Stimulated activated naive B cell treated with anti-CD40 and anti-IgM and Interleukin-4, amounts not matched to agents 10 μg/mL and 1 μg/mL and 100 μg/mL, for 72 hours (primary cell): ENCODE results near the gene MRPS18A.

ENCODE experiments used
- ATAC-seq, 2 donors: fragments of 150-1000 bp; cut with Tn5 transposase; replicated peaks; 2 replicates each; pipeline ENCODE4 v1.10.0; 2021; ENCODE audit warnings: moderate library complexity in 1 of 2
- DNase-seq: peaks from one replicate; pipeline ENCODE4 v3.0.0; 2021
- H3K27ac Mint-ChIP-seq: one replicate; pipeline ENCODE4 v1.8.0; 2022; ENCODE audit warnings: mild to moderate bottlenecking, mixed read lengths
- H3K27me3 Mint-ChIP-seq, 2 donors: one replicate each; pipeline ENCODE4 v1.8.0; 2022; ENCODE audit warnings: mixed read lengths in 2 of 2
- H3K36me3 Mint-ChIP-seq, 2 donors: one replicate each; pipeline ENCODE4 v1.8.0; 2022; ENCODE audit warnings: mixed read lengths in 2 of 2, mild to moderate bottlenecking in 1 of 2
- H3K4me1 Mint-ChIP-seq, 2 donors: one replicate each; pipeline ENCODE4 v1.8.0; 2022; ENCODE audit warnings: mixed read lengths in 2 of 2, mild to moderate bottlenecking in 1 of 2
- H3K4me3 Mint-ChIP-seq, 2 donors: one replicate each; pipeline ENCODE4 v1.8.0; 2022; ENCODE audit warnings: mild to moderate bottlenecking in 2 of 2, mixed read lengths in 2 of 2, moderate library complexity in 1 of 2
- H3K9me3 Mint-ChIP-seq, 2 donors: one replicate each; pipeline ENCODE4 v1.8.0; 2022; ENCODE audit warnings: mixed read lengths in 2 of 2, mild to moderate bottlenecking in 1 of 2

MRPS18A gene

GRCh38 chr6:43676962-43677606, 10.5 kb downstream of the MRPS18A start:
- DNase-seq (no peak), ATAC-seq (no peak)
- Mint-ChIP-seq H3K27ac (no peak overlapping the region), H3K36me3 (peaks cover 38 to 51% of the 10 kb centered on the region in 2 donors), H3K4me3 (no peak overlapping the region), H3K9me3 (no peaks in the 10 kb centered on the region), H3K27me3 (no peaks in the 10 kb centered on the region), H3K4me1 (peaks cover 3 to 11% of the 10 kb centered on the region in 2 donors)

GRCh38 chr6:43674921-43675320, 12.7 kb downstream of the MRPS18A start:
- Mint-ChIP-seq H3K4me1 (peaks cover 2 to 13% of the 10 kb centered on the region in 2 donors), H3K9me3 (no peaks in the 10 kb centered on the region), H3K4me3 (no peak overlapping the region), H3K36me3 (peaks cover 37 to 57% of the 10 kb centered on the region in 2 donors), H3K27me3 (no peaks in the 10 kb centered on the region), H3K27ac (no peak overlapping the region)
- DNase-seq (no peak), ATAC-seq (no peak)

GRCh38 chr6:43674291-43674690, 13.3 kb downstream of the MRPS18A start:
- DNase-seq, result no peak
- Mint-ChIP-seq H3K9me3 (no peaks in the 10 kb centered on the region), H3K27ac (no peak overlapping the region), H3K4me3 (no peak overlapping the region), H3K27me3 (no peaks in the 10 kb centered on the region), H3K36me3 (peaks cover 37 to 52% of the 10 kb centered on the region in 2 donors), H3K4me1 (peaks cover 2 to 16% of the 10 kb centered on the region in 2 donors)
- no peak for ATAC-seq

- Mint-ChIP-seq H3K4me1 (peaks cover 2 to 16% of the 10 kb centered on the region in 2 donors), H3K4me3 (no peak overlapping the region), H3K9me3 (no peaks in the 10 kb centered on the region), H3K27ac (no peak overlapping the region), H3K36me3 (peaks cover 38 to 51% of the 10 kb centered on the region in 2 donors), H3K27me3 (no peaks in the 10 kb centered on the region)
- DNase-seq (no peak), ATAC-seq (no peak)
Measured at GRCh38 chr6:43673444-43674084, 14.0 kb downstream of the MRPS18A start.

- no peak overlapping the region for H3K4me3 Mint-ChIP-seq
- H3K27ac Mint-ChIP-seq, result no peak overlapping the region
- H3K9me3 Mint-ChIP-seq, result no peaks in the 10 kb centered on the region
- ATAC-seq (no peak), DNase-seq (no peak)
- H3K27me3 Mint-ChIP-seq, result no peaks in the 10 kb centered on the region
- peaks cover 16 to 31% of the 10 kb centered on the region in 2 donors for H3K4me1 Mint-ChIP-seq
- peaks cover 30 to 41% of the 10 kb centered on the region in 2 donors for H3K36me3 Mint-ChIP-seq
Measured at GRCh38 chr6:43671801-43672690, 15.5 kb downstream of the MRPS18A start.

GRCh38 chr6:43671011-43671800, 16.4 kb downstream of the MRPS18A start:
- ATAC-seq, result no peak
- no peaks in the 10 kb centered on the region for H3K9me3 Mint-ChIP-seq

GRCh38 chr6:43670623-43670986, 17.0 kb downstream of the MRPS18A start:
- peaks cover 18 to 34% of the 10 kb centered on the region in 2 donors for H3K4me1 Mint-ChIP-seq
- no peak overlapping the region for H3K27ac Mint-ChIP-seq
- no peaks in the 10 kb centered on the region for H3K9me3 Mint-ChIP-seq
- peaks cover 30 to 37% of the 10 kb centered on the region in 2 donors for H3K36me3 Mint-ChIP-seq
- ATAC-seq (no peak), DNase-seq (no peak)
- no peak overlapping the region for H3K4me3 Mint-ChIP-seq
- H3K27me3 Mint-ChIP-seq, result no peaks in the 10 kb centered on the region

More at GRCh38 chr6:43671011-43671800, 16.4 kb downstream of the MRPS18A start:
- H3K4me3 Mint-ChIP-seq, result no peak overlapping the region
- H3K36me3 Mint-ChIP-seq, result peaks cover 30 to 40% of the 10 kb centered on the region in 2 donors
- peaks cover 18 to 34% of the 10 kb centered on the region in 2 donors for H3K4me1 Mint-ChIP-seq
- DNase-seq, result no peak
- no peaks in the 10 kb centered on the region for H3K27me3 Mint-ChIP-seq
- H3K27ac Mint-ChIP-seq, result peak overlapping the region; percentile 22

GRCh38 chr6:43669922-43670622, 17.5 kb downstream of the MRPS18A start:
- H3K27ac Mint-ChIP-seq, result no peak overlapping the region
- H3K4me3 Mint-ChIP-seq, result no peak overlapping the region
- no peaks in the 10 kb centered on the region for H3K27me3 Mint-ChIP-seq
- peaks cover 29 to 32% of the 10 kb centered on the region in 2 donors for H3K36me3 Mint-ChIP-seq
- no peak for DNase-seq
- peaks cover 18 to 34% of the 10 kb centered on the region in 2 donors for H3K4me1 Mint-ChIP-seq
- peak; percentile 39 to 54 for ATAC-seq
- no peaks in the 10 kb centered on the region for H3K9me3 Mint-ChIP-seq

GRCh38 chr6:43669050-43669921, 18.3 kb downstream of the MRPS18A start:
- ATAC-seq, result no peak
- DNase-seq, result no peak

GRCh38 chr6:43668151-43669028, 19.2 kb downstream of the MRPS18A start:
- H3K36me3 Mint-ChIP-seq, result peaks cover 22 to 26% of the 10 kb centered on the region in 2 donors
- peak; percentile 59 to 63 for ATAC-seq
- peak overlapping the region; percentile 69 for H3K27ac Mint-ChIP-seq
- DNase-seq, result no peak
- peak overlapping the region in 1 of 2 donors; percentile 35 for H3K4me3 Mint-ChIP-seq
- peaks cover 18 to 34% of the 10 kb centered on the region in 2 donors for H3K4me1 Mint-ChIP-seq
- H3K9me3 Mint-ChIP-seq, result no peaks in the 10 kb centered on the region
- H3K27me3 Mint-ChIP-seq, result no peaks in the 10 kb centered on the region

More at GRCh38 chr6:43669050-43669921, 18.3 kb downstream of the MRPS18A start:
- H3K27me3 Mint-ChIP-seq, result no peaks in the 10 kb centered on the region
- H3K27ac Mint-ChIP-seq, result peak overlapping the region; percentile 25
- H3K4me3 Mint-ChIP-seq, result no peak overlapping the region
- H3K4me1 Mint-ChIP-seq, result peaks cover 18 to 34% of the 10 kb centered on the region in 2 donors
- H3K9me3 Mint-ChIP-seq, result no peaks in the 10 kb centered on the region
- H3K36me3 Mint-ChIP-seq, result peaks cover 23 to 26% of the 10 kb centered on the region in 2 donors

- H3K9me3 Mint-ChIP-seq, result no peaks in the 10 kb centered on the region
- peaks cover 15 to 18% of the 10 kb centered on the region in 2 donors for H3K36me3 Mint-ChIP-seq
- H3K4me3 Mint-ChIP-seq, result peak overlapping the region; percentile 31 to 44
- ATAC-seq (peak; percentile 65 to 75), DNase-seq (peak; percentile 57)
- peaks cover 18 to 34% of the 10 kb centered on the region in 2 donors for H3K4me1 Mint-ChIP-seq
- peak overlapping the region; percentile 78 for H3K27ac Mint-ChIP-seq
- H3K27me3 Mint-ChIP-seq, result no peaks in the 10 kb centered on the region
Measured at GRCh38 chr6:43667245-43668150, 20.1 kb downstream of the MRPS18A start.
